ENCODE measurements around the gene CENPU.
"Not testable (repeated sequence)": the region's sequence is repeated elsewhere in the genome, so short reads cannot be mapped to it uniquely, and the experiment has no call there.

The CENPU gene

DNA sequence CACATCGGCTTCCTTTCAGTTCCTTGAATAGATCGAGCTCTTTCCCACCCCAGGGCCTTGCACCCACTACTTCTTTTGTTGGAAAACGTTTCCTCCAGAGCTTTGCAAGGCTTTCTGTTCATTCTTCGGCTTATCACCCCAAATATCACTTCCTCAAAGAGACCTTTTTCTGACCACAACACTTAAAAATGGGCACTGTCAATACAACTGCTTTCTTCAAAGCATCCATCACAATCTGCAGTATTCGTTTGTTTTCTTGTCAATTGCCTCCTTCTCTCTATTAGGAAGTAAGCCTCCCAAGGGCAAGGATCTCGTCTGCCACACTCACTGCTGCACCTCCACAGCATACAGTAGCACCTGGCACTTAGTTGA, 17.7 kb upstream of the CENPU start:
- no peak for DNase-seq

DNA sequence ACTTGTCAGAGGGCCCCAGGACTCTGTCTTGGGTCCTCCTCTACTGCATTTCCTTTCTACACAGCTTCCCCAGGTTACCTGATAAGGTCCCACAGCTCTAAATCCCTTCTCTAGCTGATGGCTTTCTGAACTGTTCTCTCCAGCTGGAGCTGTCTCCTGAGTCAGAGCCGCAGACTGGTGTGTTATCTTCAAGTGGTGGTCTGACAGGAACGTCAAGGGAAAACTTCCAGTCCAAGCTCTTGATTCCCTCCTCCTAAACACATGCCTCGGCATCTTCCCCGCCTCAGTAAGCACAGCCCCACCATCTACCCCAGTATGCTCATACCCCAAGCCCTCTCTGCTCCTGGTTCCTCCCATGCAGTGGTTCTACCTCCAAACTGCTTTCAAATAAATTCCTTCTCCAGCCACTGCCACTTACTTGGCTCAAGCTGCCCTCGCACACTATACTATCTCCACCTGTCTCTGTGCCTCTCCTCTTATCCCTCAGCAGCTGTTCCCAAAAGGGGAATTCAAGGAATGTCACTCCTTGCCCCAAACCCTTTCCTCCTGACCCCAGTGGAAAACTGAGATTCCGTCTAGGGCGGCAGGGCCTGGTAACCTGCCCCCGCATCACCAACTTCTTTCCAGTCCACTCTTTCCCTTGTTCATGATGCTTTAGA, 17.2 kb upstream of the CENPU start:
- no peak for DNase-seq

DNA sequence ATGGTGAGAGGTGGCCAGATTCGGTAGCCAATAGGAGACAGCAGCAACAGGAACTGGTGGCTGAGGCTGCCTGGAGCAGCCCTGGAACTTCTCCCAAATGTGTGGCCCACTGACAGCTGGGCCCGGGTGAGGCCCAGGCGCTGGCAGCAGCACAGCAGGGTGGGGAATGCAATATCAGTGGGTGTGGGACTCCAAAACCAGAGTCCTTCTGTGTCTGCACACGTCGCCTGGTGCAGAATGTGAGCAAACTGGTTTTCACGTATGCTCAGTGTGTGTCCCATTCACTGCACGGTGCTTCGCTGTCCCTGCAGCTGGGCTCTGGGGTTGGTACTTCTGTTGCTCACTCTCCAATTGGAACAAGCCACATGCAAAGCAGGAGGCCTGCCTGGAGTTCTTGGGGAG, 14.4 kb upstream of the CENPU start:
- DNase-seq, result no peak

DNA sequence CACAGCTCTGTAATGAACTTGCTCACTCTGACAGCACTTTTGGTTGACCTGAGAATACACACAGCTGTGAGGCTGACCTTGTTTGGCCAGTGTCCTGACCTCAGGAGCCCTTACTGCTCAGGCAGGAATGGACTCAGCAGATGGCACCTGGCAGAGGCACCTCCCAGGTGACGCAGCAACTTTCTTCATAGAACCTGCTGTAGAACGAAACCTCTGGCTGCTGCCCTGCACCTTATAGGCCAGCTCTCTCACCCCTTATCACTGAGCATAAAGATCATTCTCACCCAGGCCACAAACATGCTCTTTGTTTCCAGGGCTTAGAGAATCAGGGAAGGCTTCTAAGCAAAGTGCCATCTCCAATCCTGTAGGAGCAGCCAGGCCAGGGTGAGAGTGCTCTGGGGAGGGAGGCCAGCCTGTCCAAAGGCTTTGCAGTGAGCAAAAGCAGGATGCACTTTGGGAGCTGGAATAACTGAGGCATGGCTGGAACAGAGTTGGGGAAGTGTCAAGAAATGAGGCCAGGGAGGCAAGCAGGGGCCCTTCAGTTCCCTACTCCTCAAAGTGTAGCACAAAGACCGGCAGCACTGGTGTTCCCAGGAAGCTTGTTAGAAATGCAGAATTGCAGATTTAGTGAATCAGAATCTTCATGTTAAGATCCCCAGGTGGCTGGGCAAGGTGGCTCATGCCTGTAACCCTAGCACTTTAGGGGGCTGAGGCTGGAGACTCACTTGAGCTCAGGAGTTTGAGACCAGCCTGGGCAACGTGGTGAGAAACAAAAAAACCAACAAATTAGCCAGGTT, 13.3 kb upstream of the CENPU start:
- no peak for DNase-seq

DNA sequence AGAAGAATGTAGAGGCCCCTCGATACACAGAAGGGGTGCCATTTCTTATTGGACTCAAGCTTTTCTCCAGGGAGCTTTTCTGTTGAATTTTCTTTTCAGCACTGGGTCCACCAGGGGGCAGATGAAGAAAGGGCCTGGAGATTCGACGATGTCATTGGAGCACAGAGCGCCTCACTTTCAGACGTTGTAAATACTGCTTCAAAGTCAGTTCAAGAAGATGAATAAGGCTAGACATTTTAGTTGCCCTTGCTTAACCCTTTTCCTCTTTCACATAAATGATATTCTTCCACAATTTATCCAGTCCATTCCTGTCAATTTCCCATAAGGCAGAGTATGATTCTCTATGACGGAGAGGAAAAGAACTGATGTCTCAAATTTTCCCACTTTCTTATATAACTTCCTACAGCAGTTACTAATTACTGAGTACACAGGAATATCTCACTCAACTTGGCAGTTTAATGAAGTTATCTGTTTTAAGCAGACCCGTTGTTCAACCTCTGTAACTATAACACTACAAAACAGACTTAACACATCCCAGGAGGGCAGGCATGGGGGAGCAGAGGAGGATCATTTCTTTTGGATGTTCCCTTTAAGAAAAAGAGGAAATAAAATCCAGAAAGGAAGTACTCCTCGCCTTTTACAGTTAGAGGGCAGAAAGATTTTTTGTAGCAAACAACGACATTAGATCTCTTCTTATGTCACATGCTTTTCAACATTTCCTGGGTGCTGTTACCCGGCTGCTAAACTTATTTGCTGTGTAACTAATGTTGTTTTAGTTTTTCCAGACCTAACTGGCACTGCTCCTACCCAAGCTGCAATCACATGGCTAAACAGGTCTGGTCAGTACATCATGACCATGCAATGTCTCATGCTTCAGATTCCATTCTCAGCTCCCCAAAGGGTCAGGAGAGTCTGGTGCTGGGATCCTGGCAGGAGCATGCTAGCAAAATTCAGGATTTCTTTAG, 12.2 kb upstream of the CENPU start:
- DNase-seq, result peak; percentile 14 to 54 (median 40)

DNA sequence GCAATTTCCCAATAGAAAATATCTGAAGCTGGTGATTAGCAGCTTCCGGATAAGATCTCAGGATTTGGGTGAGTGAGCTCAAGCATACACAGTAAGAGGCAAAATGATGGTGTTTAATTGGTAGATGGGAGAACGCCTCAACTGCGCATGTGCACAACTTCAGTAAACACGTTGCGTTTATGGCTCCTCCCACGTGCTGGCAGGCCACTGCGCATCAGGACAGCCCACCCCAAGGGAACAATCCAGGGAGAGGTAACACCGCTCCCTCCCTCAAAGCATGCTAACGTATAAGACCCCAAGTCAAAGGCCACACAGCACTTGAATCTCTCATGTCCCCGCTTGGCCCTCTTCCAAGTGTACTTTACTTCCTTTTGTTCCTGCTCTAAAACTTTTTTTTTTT, 10.3 kb upstream of the CENPU start:
- DNase-seq, result no peak

DNA sequence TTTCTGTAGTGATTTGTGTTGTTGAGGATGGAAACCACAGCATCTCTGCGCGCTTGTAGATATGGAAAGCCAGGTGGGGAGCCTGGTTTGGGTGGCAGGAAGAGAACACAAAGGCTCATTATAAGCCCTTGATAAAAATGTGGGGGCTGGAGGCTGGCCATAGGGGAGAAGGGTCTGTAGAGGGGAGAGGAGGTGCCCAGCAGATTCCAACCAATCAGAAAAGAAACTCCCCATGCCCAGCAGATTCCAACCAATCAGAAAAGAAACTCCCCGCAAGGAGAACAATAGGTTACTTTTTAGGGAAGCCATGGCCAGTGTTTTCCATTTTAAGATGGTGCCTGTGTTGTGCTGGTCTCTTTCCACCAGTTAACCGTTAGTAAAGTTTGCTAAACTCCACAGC, 9.8 kb upstream of the CENPU start:
- no peak for DNase-seq

DNA sequence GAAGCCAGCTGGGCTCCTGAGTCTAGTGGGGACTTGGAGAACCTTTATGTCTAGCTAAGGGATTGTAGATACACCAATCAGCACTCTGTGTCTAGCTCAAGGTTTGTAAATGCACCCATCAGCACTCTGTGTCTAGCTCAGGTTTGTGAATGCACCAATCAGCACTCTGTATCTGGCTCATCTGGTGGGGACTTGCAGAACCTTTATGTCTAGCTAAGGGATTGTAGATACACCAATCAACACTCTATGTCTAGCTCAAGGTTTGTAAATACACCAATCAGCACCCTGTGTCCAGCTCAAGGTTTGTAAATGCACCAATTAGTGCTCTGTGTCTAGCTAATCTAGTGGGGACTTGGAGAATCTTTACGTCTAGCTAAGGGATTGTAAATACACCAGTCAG, 7.8 kb upstream of the CENPU start:
- DNase-seq, result not testable (repeated sequence)

DNA sequence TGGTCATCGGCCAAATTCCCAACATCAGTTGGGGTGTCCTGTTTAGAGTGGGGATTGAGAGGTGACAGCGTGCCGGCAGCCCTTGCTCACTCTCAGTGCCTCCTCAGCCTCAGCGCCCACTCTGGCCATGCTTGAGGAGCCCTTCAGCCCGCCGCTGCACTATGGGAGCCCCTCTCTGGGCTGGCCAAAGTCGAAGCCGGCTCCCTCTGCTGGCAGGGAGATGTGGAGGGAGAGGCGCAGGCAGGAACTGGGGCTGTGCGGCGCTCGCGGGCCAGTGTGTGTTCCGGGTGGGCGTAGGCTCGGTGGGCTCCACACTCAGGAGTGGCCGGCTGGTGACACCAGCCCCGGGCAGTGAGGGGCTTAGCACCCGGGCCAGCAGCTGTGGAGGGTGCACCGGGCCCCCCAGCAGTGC, 7.1 kb upstream of the CENPU start:
- no peak for DNase-seq

DNA sequence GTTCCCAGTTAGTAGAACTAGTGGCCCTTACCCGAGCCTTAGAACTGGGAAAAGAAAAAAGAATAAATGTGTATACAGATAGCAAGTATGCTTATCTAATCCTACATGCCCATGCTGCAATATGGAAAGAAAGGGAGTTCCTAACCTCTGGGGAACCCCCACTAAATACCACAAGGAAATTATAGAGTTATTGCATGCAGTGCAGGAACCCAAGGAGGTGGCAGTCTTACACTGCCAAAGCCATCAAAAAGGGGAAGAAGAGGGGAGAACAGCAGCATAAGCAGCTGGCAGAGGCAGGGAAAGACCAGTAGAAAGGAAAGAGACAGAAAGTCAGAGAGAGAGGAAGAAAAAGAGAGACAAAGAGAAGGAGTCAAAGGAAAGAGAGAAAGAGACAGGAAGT, 5.7 kb upstream of the CENPU start:
- not testable (repeated sequence) for DNase-seq

DNA sequence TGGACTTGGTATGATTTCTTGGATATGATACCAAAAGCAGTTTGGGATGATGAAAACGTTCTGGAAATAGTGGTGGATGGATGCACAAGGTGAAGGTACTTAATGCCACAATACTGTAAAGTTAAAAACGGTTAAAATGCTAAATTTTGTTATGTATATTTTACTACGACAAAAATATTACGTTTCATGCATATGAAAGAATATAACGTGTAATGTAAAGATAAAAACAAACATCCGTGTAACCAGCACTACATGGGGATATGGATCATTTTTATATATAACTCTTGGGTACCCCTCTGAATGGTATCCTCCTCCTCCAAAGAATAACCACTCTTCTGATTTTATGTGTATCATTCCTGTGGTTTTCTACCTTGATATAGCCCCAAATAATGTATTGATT, 862 bp upstream of the CENPU start:
- no peak for DNase-seq

DNA sequence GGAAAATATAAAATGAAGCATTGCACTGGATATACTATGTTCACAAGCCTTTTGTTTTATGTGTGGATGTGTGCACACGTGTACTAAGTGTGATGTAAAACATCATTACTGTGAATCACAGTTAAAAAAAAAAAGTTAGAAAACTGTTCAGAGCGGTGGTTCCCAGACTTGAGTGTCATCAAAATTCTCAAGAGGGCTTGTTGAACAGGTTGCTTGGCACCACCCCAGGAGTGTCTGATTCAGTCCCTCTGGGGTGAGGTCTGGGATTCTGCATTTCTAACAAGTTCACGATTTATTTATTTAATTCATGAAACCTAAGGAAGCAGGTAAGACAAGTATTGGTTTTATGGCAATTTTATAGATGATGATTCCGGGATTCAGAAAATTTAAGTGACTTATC, 1.8 kb downstream of the CENPU start:
- no peak for DNase-seq

DNA sequence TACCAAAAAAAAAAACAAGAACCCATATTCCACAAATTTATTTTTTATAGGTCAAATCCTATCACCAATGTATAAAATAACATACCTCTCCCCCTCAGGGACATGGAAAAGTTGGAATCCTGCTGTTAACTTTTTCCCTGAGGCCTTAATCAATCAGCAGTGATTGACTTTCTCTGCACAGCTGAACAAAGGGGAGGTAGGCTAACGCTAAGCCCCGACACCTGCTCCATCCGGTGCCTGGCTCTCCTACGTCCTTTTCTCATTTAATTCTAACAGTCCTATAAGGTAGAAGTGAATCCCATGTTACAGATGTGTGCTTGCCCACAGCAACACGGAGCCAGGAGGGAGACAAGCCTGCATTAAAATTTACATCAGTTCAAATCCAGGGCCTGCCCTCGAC, 2.8 kb downstream of the CENPU start:
- DNase-seq, result no peak

DNA sequence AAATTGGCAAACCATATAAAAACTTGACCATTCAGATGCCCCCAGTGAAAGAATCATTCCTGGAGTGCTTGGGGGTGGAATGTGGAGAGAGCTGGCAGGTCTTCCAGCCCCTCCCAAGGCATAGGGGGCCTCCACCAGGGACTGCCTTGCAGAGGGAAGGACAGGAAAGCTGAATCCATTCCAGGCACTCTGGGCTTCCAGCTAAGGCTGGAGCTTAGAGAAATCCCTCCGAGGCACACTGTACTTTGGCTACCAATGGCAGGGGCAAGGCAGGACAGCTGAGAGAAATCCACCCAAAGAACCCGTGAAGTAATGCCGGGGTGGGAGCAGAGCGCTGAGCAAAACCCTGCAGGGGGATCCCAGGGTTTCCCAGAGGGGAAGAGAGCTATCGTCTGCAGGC, 4.0 kb downstream of the CENPU start:
- no peak for DNase-seq

DNA sequence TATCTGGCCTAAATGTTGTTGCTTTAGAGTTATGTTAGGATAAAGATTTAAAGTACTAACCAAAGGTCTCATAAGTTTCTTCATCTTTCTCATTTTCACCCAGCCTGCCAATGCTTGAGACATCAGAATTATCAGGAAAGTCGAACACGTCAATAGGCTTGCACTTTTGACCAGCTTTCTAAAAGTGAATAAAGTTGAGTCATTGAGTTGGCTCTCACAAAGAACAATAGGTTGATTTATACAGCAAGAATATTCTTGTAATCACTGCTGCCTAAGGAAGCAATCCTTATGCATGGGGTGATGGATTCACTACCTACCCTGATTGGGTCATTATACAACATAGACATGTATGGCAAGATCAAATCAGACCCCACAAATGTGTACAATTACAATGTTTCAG, 5.0 kb downstream of the CENPU start:
- no peak for DNase-seq

DNA sequence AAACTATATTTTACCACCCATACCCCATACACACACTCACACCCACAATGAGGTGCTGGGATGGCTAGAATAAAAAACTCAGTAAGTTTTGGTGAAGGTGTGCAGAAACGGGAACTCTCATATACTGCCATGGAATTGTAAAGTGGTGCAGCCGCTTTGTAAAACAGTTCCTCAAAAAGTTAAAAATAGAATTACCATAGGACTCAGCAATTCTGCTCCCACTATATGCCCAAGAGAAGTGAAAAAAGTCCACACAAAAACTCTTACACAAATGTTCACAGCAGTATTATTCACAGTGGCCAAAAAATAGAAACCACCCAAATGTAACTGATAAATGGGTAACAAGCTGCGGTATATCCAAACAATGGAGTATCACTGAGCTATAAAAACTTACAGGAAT, 6.5 kb downstream of the CENPU start:
- DNase-seq, result no peak

DNA sequence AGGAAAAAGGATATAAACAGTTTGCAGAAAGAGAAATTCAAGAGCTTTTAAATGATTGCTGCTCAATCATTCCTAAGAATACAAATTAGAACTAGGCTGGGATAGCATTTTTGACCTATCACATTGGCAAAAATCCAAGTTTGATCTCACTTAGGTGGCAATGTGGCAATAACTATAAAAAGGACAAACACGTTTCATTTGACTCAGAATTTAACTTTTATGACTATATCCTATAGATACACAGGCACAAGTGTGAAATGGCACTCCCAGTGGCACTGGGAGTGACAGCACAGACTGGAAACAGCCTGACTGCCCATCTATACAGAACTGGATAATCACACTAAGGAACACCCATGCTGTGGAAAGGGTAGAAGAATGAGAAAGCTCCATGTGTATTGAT, 11.1 kb downstream of the CENPU start:
- no peak for DNase-seq

DNA sequence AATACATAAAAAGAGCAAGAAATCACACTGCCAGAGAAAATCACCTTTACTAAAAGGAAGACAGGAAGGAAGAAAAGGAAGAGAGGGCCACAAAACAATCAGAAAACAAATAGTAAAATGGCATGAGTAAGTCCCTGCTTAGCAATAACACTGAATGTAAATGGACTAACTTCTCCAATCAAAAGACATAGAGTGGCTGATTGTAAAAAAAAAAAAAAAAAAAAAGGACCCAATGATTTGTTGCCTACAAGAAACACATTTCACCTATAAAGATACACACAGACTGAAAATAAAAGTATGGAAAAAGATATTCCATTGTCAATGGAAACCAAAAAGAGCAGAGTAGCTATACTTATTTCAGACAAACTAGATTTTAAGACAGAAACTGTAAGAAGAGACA, 12.6 kb downstream of the CENPU start:
- no peak for DNase-seq

DNA sequence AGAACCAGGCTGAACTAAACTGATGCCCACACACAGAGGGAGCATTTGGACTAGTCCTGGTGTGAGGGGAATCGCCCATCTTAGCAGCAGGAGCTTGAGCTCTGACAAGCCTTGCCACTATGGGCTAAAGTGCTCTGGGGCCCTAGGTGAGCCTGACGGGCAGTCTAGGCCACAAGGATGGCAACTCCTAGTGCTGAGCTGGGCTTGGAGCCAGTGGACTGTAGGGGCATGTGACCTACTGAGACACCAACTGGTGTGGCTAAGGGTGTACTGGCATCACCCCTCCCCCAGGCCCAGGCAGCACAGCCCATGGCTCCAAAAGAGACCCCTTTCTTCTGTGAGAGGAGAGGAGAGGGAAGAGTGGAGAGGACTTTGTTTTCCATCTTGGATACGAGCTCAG, 14.5 kb downstream of the CENPU start:
- no peak for DNase-seq

DNA sequence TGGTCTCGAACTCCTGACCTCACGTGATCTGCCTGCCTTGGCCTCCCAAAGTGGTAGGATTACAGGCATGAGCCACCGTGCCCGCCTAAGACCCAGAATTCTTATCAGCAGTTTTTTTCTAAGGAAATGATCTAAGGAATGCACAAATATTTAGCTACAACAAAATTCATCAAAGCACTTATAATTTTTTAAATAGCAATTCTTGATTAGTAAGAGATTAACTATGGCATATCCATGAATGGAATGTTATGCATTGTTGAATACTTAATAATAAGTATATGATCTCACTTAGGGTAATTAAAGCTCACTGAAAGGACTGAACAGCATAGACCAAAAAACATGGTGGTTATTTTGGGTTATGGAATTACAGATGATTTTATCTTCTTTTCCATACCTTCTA, 18.4 kb downstream of the CENPU start:
- DNase-seq, result no peak

DNA sequence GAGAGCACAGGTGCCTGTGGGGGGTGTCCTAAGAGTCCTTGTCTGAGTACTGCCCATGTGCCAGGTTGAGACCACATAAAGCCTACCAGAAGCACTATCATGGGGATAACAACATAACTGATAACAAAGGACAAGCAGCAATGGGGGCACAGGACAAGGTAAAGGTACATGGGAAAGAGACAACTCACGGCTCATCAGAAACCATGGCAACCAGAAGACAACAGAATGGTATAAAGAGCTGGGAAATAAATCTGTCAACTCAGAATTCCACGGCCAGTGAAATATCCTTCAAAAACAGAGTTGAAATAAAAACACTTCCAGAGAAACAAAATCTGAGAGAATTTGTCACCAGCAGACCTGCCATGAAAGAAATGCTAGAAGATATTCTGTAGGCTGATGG, 20.0 kb downstream of the CENPU start:
- no peak for DNase-seq

DNA sequence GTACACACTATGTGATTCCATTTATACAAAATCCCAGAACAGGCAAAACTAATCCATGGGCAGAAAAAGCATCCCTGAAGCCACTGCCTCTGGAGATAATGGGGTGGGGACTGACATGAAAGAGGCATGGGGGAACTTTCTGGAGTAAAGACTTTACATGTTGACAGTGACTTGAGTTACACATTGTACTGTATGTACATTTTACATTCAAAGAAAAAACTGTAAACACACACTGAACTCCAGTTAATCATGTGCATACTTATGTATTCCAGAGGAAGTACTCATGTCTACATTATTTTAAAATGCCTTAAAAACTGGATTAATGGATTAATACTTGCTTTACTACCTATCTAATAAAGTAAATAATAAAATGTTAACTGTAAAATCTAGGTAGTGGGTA, 21.6 kb downstream of the CENPU start:
- DNase-seq, result no peak

DNA sequence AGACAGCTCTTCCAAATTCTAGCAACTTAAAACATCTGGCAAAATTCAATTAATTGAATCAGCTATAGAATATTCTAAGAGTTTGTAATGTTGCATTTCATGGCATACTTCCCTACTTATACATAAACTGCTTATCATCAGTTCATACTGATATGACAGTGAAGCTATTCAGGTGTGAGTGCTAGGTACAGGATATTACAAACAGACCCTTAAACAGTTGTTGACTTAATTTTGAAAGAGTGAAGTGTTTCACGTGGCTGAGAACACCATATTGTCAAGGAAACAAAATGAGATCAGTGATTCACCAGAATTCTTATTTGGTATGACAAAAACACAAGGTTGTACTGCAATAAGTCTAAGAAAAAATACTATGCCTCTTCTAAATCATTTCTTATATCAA, 27.4 kb downstream of the CENPU start:
- DNase-seq, result no peak

DNA sequence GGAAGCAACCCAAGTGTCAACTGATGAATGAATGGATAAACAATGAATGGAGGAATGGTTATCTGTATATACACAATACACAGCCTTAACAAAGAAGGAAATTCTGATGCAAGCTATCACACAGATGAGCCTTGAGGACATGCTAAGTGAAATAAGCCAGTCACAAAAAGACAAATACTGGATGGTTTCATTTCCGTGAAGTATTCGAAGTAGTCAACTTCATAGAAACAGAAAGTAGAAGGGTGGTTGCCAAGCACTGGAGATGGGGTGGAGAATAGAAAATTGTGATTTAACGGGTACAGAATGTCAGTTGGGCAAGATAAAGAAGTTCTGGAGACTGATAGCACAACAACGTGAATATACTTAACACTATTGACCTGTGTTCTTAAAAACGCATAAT, 28.2 kb downstream of the CENPU start:
- no peak for DNase-seq
